ENCODE data around the gene SLCO4A1.

The SLCO4A1 gene

GRCh38 chr20:62638055-62638570 is 4.2 kb upstream of the SLCO4A1 start:
- DNase-seq: no peak

- no peak for DNase-seq
Observed at GRCh38 chr20:62638679-62639406, 3.5 kb upstream of the SLCO4A1 start.

- DNase-seq: no peak
Observed at GRCh38 chr20:62639765-62640164, 2.5 kb upstream of the SLCO4A1 start.

GRCh38 chr20:62640870-62641269 is 1.4 kb upstream of the SLCO4A1 start:
- DNase-seq: no peak

GRCh38 chr20:62641321-62642050 is 817 bp upstream of the SLCO4A1 start:
- no peak for DNase-seq

GRCh38 chr20:62642666-62643520 is 590 bp downstream of the SLCO4A1 start:
- DNase-seq: no peak

- DNase-seq: no peak
Observed at GRCh38 chr20:62643521-62644043, 1.3 kb downstream of the SLCO4A1 start.

- DNase-seq: no peak
Observed at GRCh38 chr20:62644044-62644795, 1.9 kb downstream of the SLCO4A1 start.

GRCh38 chr20:62644802-62645496 is 2.6 kb downstream of the SLCO4A1 start:
- DNase-seq: no peak

- no peak for DNase-seq
Observed at GRCh38 chr20:62645613-62646012, 3.3 kb downstream of the SLCO4A1 start.

- DNase-seq: no peak
Observed at GRCh38 chr20:62646851-62647520, 4.7 kb downstream of the SLCO4A1 start.

GRCh38 chr20:62647521-62648317 is 5.4 kb downstream of the SLCO4A1 start:
- no peak for DNase-seq

GRCh38 chr20:62648318-62648995 is 6.2 kb downstream of the SLCO4A1 start:
- DNase-seq: no peak

GRCh38 chr20:62649140-62649539 is 6.8 kb downstream of the SLCO4A1 start:
- no peak for DNase-seq

GRCh38 chr20:62650551-62651284 is 8.4 kb downstream of the SLCO4A1 start:
- DNase-seq: no peak

- DNase-seq: no peak
Observed at GRCh38 chr20:62651285-62652021, 9.2 kb downstream of the SLCO4A1 start.

- no peak for DNase-seq
Observed at GRCh38 chr20:62652041-62652893, 10.0 kb downstream of the SLCO4A1 start.
